Motor neuron (in vitro differentiated cells): Measurements from ENCODE around the gene SMCO2. TPM values are rescaled to one million over a fixed set of nuclear protein-coding genes. Genes with fewer than 3 reads are reported as not detected.

ENCODE experiments used
- ATAC-seq, 8 experiments: fragments of 200-7000 bp; cut with Tn5 transposase; replicated peaks in 6 of 8; 2 replicates each; pipeline ENCODE4 v1.8.0; 2021; ENCODE audit warnings: mild to moderate bottlenecking in 8 of 8, moderate library complexity in 8 of 8
- H3K27ac ChIP-seq, 2 donors: fragments of 250-450 bp; sonication (Bioruptor Pico); 2 replicates each; pipeline ENCODE4 v1.9.0; 2021; ENCODE audit warnings: antibody characterized with exemption in 2 of 2, mild to moderate bottlenecking in 2 of 2, moderate library complexity in 1 of 2
- H3K4me1 ChIP-seq, 2 donors: fragments of 250-450 bp; sonication (Bioruptor Pico); replicated peaks in 1 of 2; 2 replicates each; pipeline ENCODE4 v1.6.1; 2021; ENCODE audit warnings: antibody characterized with exemption in 2 of 2, mild to moderate bottlenecking in 2 of 2, moderate library complexity in 1 of 2
- H3K4me3 ChIP-seq, 5 donors: fragments of 250-450 bp; sonication (Bioruptor Pico); 2 replicates each; pipeline ENCODE4 v1.9.0; 2021; ENCODE audit warnings: antibody characterized with exemption in 5 of 5, mild to moderate bottlenecking in 5 of 5, moderate library complexity in 4 of 5
- WGBS, 10 experiments: fragments of 450-650 bp; shearing (Covaris generic); methylation state at CpG; one replicate each; pipeline ENCODE4 v1.0.0; 2022; 5-methylcytosine and 5-hydroxymethylcytosine counted together
- in situ Hi-C, 9 experiments: fragments of 400-800 bp; cut with MboI; loops; one replicate each; pipeline ENCODE4 v1.15.0; 2021; ENCODE audit warnings: low sequenced_read_pairs in 9 of 9, low pct_unique_long_range_greater_than_20kb in 2 of 9; ENCODE audit not compliant: unreplicated experiment in 9 of 9
- total RNA-seq, 8 experiments: library from RNA; unstranded; fragments of 300-600 nt; gene quantifications; 2 replicates each; pipeline versions ENCODE4 v1.2.3 to v1.2.4, GENCODE V29; 2022

The SMCO2 gene
- total RNA-seq, 8 experiments from 2014 or later, result 0.71 TPM; not detected in 7

GRCh38 chr12:27524839-27525753 lies 78.6 kb downstream of the SMCO2 start:
- in situ Hi-C loops, result no loop called here
- Histone ChIP-seq H3K4me3 (peak overlapping the region; percentile 74 to 88 (median 81)), H3K4me1 (peaks cover 5 to 11% of the 10 kb centered on the region in 2 donors), H3K27ac (no peak overlapping the region)
- WGBS, 10 experiments, result 0 to 4% (median 1%) methylated on average over 3 to 16 of the region's 16 CpGs; no CpG with 5 or more reads in 1 of the 10 experiments
- no peak for ATAC-seq

- H3K4me1 ChIP-seq, result peaks cover 5 to 11% of the 10 kb centered on the region in 2 donors
- no peak overlapping the region for H3K4me3 ChIP-seq
- WGBS, 10 experiments, result 60 to 100% (median 86%) methylated on average over 1 to 9 of the region's 9 CpGs
- in situ Hi-C loops, result no loop called here
- no peak overlapping the region for H3K27ac ChIP-seq
- no peak for ATAC-seq
Measured at GRCh38 chr12:27527512-27527911, 81.0 kb downstream of the SMCO2 start.

- Histone ChIP-seq H3K27ac (no peak overlapping the region), H3K4me3 (no peak overlapping the region), H3K4me1 (peaks cover 0 to 6% of the 10 kb centered on the region in 2 donors)
- WGBS, 10 experiments, result 74 to 100% (median 98%) methylated on average over 1 to 3 of the region's 3 CpGs; no CpG with 5 or more reads in 2 of the 10 experiments
- ATAC-seq, result no peak
- in situ Hi-C loops, result no loop called here
Measured at GRCh38 chr12:27528788-27529187, 82.3 kb downstream of the SMCO2 start.

GRCh38 chr12:27530157-27530922 lies 83.8 kb downstream of the SMCO2 start:
- H3K4me3 ChIP-seq, result no peak overlapping the region
- 72 to 100% (median 85%) methylated on average over 2 to 7 of the region's 7 CpGs; no CpG with 5 or more reads in 1 of the 10 experiments for WGBS, 10 experiments
- in situ Hi-C loops, result no loop called here
- ATAC-seq, result no peak
- peaks cover 0 to 5% of the 10 kb centered on the region in 2 donors for H3K4me1 ChIP-seq
- no peak overlapping the region for H3K27ac ChIP-seq

GRCh38 chr12:27531896-27532295 lies 85.4 kb downstream of the SMCO2 start:
- no peak for ATAC-seq
- Histone ChIP-seq H3K4me3 (no peak overlapping the region), H3K27ac (no peak overlapping the region), H3K4me1 (no peaks in the 10 kb centered on the region)
- WGBS, 10 experiments, result 40 to 96% (median 92%) methylated on average over 2 to 4 of the region's 4 CpGs; no CpG with 5 or more reads in 1 of the 10 experiments
- in situ Hi-C loops, result no loop called here

GRCh38 chr12:27534060-27534764 lies 87.7 kb downstream of the SMCO2 start:
- no peaks in the 10 kb centered on the region for H3K4me1 ChIP-seq
- in situ Hi-C loops, result no loop called here
- no peak for ATAC-seq
- no peak overlapping the region for H3K27ac ChIP-seq
- no peak overlapping the region for H3K4me3 ChIP-seq
- WGBS, 10 experiments, result 80 to 100% (median 88%) methylated on average over 1 to 6 of the region's 6 CpGs

GRCh38 chr12:27534765-27535161 lies 88.2 kb downstream of the SMCO2 start:
- H3K27ac ChIP-seq, result no peak overlapping the region
- WGBS, 10 experiments, result 44 to 100% (median 94%) methylated on average over 1 of the region's 1 CpG; no CpG with 5 or more reads in 4 of the 10 experiments
- no peaks in the 10 kb centered on the region for H3K4me1 ChIP-seq
- H3K4me3 ChIP-seq, result no peak overlapping the region
- in situ Hi-C loops, result no loop called here
- ATAC-seq, result no peak

GRCh38 chr12:27535318-27535717 lies 88.8 kb downstream of the SMCO2 start:
- WGBS, 10 experiments, result 90 to 100% (median 100%) methylated on average over 1 to 6 of the region's 6 CpGs; no CpG with 5 or more reads in 3 of the 10 experiments
- Histone ChIP-seq H3K27ac (no peak overlapping the region), H3K4me1 (no peaks in the 10 kb centered on the region), H3K4me3 (no peak overlapping the region)
- in situ Hi-C loops, result no loop called here
- ATAC-seq, result no peak

GRCh38 chr12:27537855-27538675 lies 91.5 kb downstream of the SMCO2 start:
- H3K4me1 ChIP-seq, result no peaks in the 10 kb centered on the region
- no peak overlapping the region for H3K4me3 ChIP-seq
- H3K27ac ChIP-seq, result no peak overlapping the region
- no peak for ATAC-seq
- in situ Hi-C loops, result no loop called here
- WGBS, 10 experiments, result 41 to 100% (median 92%) methylated on average over 1 to 8 of the region's 8 CpGs

- H3K4me3 ChIP-seq, result no peak overlapping the region
- H3K27ac ChIP-seq, result no peak overlapping the region
- H3K4me1 ChIP-seq, result no peaks in the 10 kb centered on the region
- ATAC-seq, result no peak
- in situ Hi-C loops, result no loop called here
- WGBS, 10 experiments, result 61 to 100% (median 92%) methylated on average over 1 to 4 of the region's 4 CpGs
Measured at GRCh38 chr12:27539191-27539631, 92.7 kb downstream of the SMCO2 start.

GRCh38 chr12:27541031-27541719 lies 94.6 kb downstream of the SMCO2 start:
- in situ Hi-C loops, result no loop called here
- Histone ChIP-seq H3K27ac (no peak overlapping the region), H3K4me1 (no peaks in the 10 kb centered on the region), H3K4me3 (no peak overlapping the region)
- WGBS, 10 experiments, result 64 to 100% (median 89%) methylated on average over 1 to 7 of the region's 8 CpGs; no CpG with 5 or more reads in 1 of the 10 experiments
- ATAC-seq, result peak in 1 of 8 experiments; percentile 35

- in situ Hi-C loops, result no loop called here
- no peak overlapping the region for H3K4me3 ChIP-seq
- ATAC-seq, result peak in 3 of 8 experiments; percentile 78 to 96 (median 92)
- 8 to 100% (median 91%) methylated on average over 1 to 5 of the region's 5 CpGs for WGBS, 10 experiments
- no peak overlapping the region for H3K27ac ChIP-seq
- H3K4me1 ChIP-seq, result no peaks in the 10 kb centered on the region
Measured at GRCh38 chr12:27542628-27543027, 96.1 kb downstream of the SMCO2 start.
